ENCODE measurements around the gene BRD9.
"Not testable (repeated sequence)": the region's sequence is repeated elsewhere in the genome, so short reads cannot be mapped to it uniquely, and the experiment has no call there.

The BRD9 gene

DNA sequence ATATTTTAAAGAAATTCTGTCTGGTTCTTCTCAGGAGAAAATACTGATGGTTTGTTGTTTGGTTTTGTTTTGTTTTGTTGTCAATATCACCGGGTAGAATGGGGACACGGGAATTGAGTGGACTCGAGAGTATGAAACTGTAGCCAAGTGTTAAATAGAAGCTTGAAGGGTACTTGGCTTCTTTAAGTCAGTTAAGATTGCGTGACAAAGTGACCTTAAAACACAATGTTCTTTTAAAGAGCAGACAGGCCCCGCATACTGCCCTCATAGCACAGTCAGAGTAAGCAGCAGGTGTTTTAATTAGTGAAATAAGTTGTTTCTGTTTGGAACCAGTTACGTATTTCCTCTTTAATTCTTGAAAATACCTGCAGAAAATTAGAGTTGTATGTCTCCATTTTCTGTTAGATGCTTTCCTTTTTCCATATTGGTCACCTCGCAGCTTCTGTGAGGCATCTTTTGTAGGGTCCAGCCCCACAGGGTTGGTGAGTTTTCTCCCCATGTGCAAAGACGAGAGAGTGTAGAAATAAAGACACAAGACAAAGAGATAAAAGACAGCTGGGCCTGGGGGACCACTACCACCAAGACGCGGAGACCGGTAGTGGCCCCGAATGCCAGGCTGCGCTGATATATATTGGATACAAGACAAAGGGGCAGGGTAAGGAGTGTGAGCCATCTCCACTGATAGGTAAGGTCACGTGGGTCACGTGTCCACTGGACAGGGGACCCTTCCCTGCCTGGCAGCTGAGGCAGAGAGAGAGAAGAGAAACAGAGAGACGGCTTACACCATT, 9.7 kb upstream of the BRD9 start:
- DNase-seq (ENCODE audit: low read depth in 2 of 2) = no peak

DNA sequence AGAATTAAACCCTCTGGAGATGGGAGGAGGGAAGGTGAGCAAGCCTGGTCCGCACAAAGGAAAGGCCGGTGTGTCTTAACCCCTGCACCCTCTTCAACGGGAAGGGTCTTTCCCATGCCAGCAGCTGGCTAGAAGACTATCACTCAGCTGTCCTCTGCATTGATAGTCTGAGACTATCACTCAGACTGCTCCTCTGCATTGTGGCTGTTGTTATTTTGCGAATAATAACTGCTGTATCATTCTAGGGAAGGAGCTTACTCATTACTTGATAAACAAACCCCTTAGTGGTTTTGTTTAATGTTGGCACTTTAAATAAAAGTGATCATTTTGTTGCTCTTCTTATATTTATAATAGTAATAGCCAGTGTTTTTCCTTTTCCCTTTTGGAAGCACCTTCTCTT, 8.2 kb upstream of the BRD9 start:
- DNase-seq (ENCODE audit: low read depth in 2 of 2) = no peak

- DNase-seq (ENCODE audit: low read depth in 2 of 2) = no peak
Observed at GRCh38 chr5:893711-894110, 1.1 kb upstream of the BRD9 start.

- no peak for DNase-seq (ENCODE audit: low read depth in 2 of 2)
Observed at GRCh38 chr5:893137-893506, 521 bp upstream of the BRD9 start.

- DNase-seq (ENCODE audit: low read depth in 2 of 2) = no peak
Observed at GRCh38 chr5:891837-892393, 686 bp downstream of the BRD9 start.

GRCh38 chr5:891117-891836, 1.3 kb downstream of the BRD9 start:
- DNase-seq (ENCODE audit: low read depth in 2 of 2) = no peak

- no peak for DNase-seq (ENCODE audit: low read depth in 2 of 2)
Observed at GRCh38 chr5:889075-889710, 3.4 kb downstream of the BRD9 start.

DNA sequence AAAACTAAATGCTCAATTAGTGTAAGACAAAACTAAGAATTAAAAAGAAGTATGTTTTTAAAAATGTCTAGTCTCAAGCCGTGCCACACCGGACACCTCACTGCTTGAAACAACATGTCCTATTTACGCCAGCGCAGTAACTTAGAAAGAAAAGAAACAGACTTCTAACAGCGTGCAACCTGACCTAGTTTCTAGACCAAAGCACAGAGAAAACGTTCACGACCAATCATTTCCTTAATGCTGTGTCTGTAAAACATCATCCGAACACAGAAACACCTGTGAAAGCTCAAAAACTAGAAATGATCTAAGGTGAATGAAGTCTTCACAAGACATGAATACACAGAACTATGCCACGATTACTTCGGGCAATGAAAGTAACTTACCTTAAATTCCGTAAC, 4.0 kb downstream of the BRD9 start:
- no peak for DNase-seq (ENCODE audit: low read depth in 2 of 2)

DNA sequence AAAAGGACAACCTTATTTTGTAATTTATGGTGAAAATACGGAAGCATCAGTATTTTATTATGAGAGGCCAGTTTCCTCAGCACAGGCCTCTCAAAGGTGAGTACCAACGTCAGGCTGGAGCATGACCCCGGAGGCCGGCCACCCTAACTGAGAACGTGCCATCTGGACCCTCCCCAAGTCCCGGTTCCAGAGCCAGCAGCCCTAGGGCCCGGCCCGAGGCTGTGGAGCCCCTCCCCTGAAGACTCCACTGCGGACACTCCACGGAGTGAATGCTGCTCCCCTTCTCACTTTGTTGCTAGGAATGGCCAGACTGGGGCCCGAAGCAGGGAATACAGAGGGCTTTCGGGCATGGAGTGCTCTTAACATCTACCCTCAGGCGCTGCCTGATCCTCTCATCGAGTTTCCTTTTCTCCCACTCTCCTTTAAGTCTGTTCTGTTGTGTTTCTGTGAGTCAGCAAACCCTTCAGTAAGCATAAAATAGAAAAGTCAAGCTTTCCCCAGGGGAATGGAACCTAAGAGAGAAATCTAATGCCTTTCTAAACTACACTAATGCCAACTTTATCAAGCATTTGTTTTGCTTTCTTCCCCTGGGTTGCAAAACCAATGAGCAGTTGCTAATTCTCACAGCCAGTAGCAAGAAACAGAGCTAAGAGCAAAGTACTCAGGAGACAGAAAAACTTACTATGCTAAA, 4.5 kb downstream of the BRD9 start:
- DNase-seq (ENCODE audit: low read depth in 2 of 2) = no peak

GRCh38 chr5:886716-887325, 5.8 kb downstream of the BRD9 start:
- DNase-seq (ENCODE audit: low read depth in 2 of 2) = no peak

GRCh38 chr5:886036-886435, 6.6 kb downstream of the BRD9 start:
- DNase-seq (ENCODE audit: low read depth in 2 of 2) = no peak

GRCh38 chr5:885529-885928, 7.1 kb downstream of the BRD9 start:
- DNase-seq (ENCODE audit: low read depth in 2 of 2) = no peak

- no peak for DNase-seq (ENCODE audit: low read depth in 2 of 2)
Observed at GRCh38 chr5:885127-885442, 7.5 kb downstream of the BRD9 start.

DNA sequence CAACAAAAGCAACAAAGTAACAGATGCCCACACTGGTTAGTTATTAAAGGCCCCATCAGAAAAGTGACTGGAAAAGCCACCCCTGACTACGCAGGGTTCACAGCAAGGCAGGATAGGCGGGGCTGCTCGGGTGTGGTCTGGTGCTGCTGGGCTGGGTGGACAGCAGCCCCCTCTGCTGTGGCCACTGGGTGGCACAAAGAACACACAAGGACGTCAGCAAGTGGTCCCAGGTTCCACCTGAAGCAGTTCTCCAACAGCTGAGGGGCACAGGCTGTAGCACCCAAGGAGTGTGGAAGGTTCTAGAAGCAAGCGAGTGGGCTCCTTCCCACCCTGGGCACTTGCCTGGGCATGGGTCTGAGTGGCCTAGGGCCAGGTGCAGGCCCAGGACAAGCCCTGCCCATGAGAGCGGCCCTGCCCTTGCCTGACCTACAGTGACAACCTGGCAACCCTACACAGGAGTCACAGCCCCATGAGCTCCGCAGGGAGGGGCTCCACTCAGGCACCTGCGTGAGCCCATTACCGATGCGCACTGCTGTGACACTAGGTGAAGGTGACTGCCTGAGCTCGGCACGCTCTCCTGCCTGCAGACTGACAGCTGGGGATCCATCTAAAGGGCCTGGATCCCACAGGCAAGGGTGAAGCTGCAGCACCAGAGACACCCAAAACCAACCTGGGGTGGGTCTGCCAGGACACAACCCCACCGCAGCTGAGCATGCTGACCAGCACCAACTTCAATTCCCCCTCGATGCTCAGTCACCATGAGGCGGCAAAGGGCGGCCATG, 8.1 kb downstream of the BRD9 start:
- no peak for DNase-seq (ENCODE audit: low read depth in 2 of 2)

DNA sequence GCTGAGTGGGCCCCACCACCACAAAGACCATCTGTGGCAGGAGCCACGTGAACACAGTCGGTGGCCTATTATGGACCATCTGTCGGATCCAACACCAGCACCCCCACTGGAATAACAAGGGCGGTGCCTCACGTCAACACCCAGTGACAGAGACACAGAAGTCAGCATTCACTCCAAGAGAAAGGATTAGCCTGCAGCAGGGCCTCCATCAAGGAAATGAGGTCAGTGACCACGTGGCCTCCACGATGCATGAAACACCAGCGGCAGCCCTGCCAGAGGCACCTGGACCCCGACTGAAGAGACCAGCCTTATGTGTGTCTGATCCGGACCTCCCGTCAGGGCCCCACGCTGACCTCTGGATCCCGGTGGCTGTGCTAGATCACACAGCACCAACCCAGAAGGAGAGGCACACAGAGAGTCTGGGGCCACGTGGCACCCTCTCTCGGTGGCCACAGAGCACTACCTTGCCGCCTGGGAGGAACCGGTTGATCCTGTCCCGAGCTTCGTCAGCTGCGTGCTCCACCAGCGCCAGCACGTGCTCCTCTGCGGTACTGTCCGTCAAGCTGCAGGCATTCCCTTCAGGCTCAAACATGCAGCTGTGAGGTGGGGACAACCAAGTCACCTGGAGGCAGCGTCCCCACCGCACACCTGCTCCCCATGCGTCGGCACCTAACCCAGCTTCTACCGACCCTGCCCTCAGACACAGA, 9.0 kb downstream of the BRD9 start:
- no peak for DNase-seq (ENCODE audit: low read depth in 2 of 2)

- DNase-seq (ENCODE audit: low read depth in 2 of 2) = no peak
Observed at GRCh38 chr5:882253-883183, 10.1 kb downstream of the BRD9 start.

GRCh38 chr5:881551-881935, 11.1 kb downstream of the BRD9 start:
- no peak for DNase-seq (ENCODE audit: low read depth in 2 of 2)

GRCh38 chr5:880816-881550, 11.6 kb downstream of the BRD9 start:
- no peak for DNase-seq (ENCODE audit: low read depth in 2 of 2)

DNA sequence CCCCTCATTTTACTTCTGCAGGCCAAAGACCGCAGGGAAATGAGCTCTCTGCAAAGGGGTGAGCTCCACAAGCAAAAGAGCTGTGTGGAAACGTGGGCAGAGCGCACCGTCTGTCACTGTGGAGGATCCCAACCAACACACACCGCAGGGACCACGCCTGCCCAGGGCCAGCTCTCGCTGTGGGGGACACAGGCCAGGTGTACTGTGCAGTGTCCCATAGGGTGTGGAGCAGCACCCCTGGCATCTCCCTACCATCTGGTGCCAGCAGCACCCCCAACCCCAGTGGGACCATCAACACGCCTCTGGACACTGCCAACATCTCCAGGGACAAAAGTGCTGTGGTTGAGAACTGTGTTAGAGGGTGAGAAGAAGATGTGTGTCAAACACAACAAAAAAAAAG, 13.9 kb downstream of the BRD9 start:
- DNase-seq (ENCODE audit: low read depth in 2 of 2) = not testable (repeated sequence)
